CD4-positive, alpha-beta T cell treated with Interleukin-6 at 100 ng/mL for 8 hours (primary cell): ENCODE data around the gene TSACC.
"Not testable (repeated sequence)": the region's sequence is repeated elsewhere in the genome, so short reads cannot be mapped to it uniquely, and the experiment has no call there.

ENCODE experiments used
- DNase-seq: peaks from one replicate; pipeline ENCODE4 v3.0.0-alpha.2; 2020; ENCODE audit warnings: mixed read lengths, low spot score

TSACC gene

GRCh38 chr1:156346636-156347035 lies 8.3 kb downstream of the TSACC start:
- DNase-seq: no peak

- DNase-seq: no peak
These were observed 9.0 kb downstream of the TSACC start for GRCh38 chr1:156347331-156347730.

DNA sequence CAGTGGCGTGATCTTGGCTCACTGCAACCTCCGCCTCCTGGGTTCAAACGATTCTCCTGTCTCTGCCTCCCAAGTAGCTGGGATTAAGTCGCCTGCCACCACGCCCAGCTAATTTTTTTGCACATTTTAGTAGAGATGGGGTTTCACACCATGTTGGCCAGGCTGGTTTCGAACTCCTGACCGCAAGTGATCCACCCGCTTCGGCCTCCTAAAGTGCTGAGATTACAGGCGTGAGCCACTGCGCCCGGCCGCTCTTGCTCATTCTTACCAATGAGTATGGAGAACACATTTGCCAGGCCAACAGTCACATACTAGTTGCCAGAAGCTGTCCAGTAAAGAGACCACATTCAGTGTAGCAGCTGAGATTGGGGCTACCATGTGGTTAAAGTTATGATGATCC lies 14.2 kb downstream of the TSACC start:
- not testable (repeated sequence) for DNase-seq

DNA sequence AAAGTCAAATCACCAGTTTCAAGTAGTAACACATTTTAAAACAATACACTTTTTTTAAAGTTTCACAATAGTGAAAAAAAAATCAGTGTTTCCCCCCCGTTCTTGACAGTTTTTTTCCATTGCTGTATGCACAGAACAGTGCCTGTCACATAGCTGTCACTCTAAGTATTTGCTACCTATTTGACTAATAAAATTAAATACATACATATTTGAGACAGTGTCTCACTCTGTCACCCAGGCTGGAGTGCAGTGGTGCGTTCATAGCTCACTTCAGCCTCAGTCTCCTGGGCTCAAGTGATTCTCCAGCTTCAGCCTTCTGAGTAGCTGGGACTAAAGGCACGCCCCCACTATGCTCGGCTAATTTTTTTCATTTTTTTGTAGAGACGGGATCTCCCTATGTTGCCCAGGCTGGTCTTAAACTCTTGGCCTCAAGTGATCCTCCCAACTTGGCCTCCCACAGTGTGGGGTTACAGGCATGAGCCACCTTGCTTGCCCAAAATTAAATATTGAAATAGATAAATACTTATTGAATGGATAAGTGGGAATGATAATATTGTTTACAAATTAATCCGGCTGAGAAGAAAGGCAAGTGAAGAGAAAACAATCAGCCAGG lies 18.0 kb downstream of the TSACC start:
- no peak for DNase-seq

- peak; percentile 69 for DNase-seq
These were observed 18.7 kb downstream of the TSACC start for GRCh38 chr1:156356875-156357534.

GRCh38 chr1:156357977-156358376 lies 19.7 kb downstream of the TSACC start:
- DNase-seq: no peak

- DNase-seq: no peak
These were observed 20.3 kb downstream of the TSACC start for GRCh38 chr1:156358641-156359040.

- DNase-seq: no peak
These were observed 20.9 kb downstream of the TSACC start for GRCh38 chr1:156359249-156359648.

GRCh38 chr1:156359973-156360372 lies 21.6 kb downstream of the TSACC start:
- no peak for DNase-seq

DNA sequence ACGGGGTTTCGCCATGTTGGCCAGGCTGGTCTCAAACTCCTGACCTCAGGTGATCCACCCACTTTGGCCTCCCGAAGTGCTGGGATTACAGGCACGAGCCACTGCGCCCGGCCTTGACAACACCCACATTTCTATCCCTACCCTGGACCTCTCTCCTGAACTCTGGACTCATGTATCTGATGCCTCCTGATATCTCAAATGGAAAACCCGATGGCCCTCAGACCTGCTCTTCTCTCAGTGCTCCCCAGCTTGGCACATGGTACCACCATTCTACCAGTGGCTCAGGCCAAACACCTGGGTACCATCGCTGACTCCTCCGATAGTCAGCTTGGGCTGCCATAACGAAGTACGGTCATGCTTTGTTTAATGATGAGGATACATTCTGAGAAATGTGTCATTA lies 22.2 kb downstream of the TSACC start:
- DNase-seq: no peak

GRCh38 chr1:156365754-156366153 lies 27.4 kb downstream of the TSACC start:
- DNase-seq: no peak

DNA sequence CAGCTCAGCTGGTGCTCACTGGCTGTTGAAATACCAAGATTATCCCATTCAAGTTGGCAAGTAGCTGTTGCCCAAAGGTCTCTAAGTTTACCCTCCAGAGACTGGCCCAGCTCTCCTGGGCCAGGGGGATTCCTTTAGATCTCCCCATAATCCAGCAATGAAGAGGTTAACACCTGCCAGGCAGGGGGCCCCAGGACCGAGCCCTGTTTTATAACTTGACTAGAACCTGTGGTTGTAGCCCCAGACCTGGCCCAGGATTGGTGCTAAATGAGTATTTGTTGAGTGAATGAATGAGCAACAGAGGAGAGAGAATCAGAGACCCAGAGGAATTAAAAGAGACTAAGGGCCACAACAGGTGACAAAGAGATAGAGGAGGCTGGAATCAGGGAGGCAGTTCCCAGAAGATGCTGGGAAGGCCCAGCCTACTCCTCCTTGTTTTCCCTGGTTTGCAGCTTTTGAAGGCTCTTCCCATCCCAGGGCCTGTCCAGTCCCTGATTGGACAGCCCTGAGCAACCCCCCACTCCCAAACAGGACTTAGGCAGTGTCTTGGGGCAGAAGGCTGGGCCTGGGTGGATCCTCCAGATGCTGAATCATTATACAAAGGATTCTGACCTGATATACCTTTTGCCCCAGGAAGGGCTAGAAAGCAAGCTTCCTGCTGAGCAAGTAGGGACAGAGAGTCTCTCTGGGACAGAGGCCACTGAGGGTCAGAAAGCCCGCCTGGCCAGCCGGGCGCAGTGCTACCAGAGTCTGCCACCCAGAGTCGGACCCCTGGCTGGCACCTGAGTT lies 28.2 kb downstream of the TSACC start:
- DNase-seq: no peak

DNA sequence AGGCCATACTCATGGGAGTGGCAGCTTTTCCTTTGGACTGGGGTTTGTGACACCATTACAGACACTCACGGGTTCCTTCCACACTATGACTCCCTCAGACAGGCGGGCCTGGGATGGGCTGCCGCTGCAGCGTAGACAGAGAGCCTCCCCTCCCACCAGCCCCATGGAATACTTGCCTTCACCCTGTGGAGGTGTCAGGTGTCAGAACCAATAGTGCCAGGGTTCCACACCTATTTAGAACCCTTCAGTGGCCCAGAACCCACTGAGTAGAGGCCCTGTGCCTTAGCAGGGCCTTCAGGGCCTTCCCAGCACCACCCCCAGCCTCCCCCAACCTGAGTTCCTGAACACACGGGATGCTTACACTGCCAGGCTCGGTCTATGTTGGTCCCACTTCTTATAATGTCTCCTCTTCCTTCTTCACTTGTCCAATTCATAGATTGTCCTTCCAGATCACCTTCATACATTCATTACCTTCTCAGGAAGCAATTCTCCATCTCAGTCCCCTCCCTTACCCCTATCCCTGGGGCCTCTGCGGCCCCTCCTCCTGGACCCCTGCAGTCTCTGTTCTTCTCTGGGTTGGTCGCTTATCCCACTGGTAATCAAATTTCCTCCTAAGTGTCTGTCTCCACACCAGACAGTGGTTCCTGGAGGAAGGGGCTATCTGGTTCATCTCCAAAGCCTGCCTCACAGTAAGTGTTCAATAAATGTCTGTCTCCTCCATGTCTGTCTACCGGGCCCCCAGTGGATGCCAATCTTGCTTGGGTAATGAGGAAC lies 29.2 kb downstream of the TSACC start:
- DNase-seq: no peak

DNA sequence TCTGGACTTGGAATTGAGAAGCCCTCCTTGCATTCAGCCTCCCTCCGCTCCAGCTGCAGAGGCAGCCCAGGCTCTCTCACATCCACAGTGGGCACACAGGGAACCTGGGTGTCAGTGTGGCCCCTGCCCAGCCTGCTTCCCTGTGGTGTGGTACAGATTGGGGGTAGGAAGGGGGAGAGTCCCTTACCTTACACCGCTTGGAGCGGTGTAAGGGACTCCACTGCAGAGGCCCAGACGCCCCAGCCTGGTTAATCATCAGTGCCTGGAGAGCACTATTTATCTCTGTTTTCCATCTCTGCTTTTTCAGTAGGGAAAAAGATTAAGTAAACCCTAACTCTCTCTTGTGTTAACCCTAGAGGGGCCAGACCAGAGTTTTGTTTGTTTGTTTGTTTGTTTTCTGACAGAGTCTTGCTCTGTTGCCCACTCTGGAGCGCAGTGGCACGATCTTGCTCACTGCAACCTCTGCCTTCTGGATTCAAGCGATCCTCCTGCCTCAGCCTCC lies 29.9 kb downstream of the TSACC start:
- no peak for DNase-seq

GRCh38 chr1:156368889-156369684 lies 30.8 kb downstream of the TSACC start, which contains the start of gene RHBG:
RHBG (plus strand) TSS chr1:156369211; CDS start chr1:156369250, 39 bp downstream.
- DNase-seq: no peak

- DNase-seq: not testable (repeated sequence)
These were observed 31.5 kb downstream of the TSACC start for GRCh38 chr1:156369685-156370286.

DNA sequence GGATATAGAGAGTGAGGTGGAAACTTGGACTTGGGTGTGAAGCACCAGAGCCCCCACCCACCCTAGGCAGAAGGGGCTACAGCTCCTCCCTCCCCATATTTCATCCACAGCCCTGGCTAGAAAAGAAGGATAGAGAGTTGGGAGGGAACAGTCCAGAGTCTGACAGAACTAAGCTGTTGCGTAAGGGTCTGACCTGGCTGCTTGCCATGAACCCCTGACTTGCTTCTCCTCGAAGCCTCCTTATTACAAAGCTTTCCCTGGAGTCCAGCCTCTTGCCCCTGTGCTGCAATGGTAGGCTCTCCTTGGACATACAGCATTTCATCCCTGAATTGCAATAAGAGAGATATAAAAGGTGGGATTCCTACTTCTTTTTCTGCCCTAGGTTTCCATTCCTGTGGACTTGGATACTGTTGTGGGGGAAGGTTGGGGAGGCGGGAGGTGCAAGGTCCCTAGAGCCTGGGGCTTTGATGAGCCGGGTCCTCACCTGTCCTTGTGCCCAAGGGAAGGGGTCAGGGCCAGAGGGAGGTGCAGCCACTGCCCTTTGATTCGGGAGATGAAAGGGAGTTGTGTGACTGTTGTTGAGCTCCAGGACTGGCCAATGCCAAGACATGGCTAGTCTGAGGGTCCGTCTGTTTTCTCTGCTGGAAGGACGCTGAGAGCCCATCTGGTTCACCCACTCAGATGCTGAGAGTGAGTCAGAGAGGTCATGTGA lies 33.4 kb downstream of the TSACC start:
- no peak for DNase-seq

- no peak for DNase-seq
These were observed 33.9 kb downstream of the TSACC start for GRCh38 chr1:156372265-156372586.

DNA sequence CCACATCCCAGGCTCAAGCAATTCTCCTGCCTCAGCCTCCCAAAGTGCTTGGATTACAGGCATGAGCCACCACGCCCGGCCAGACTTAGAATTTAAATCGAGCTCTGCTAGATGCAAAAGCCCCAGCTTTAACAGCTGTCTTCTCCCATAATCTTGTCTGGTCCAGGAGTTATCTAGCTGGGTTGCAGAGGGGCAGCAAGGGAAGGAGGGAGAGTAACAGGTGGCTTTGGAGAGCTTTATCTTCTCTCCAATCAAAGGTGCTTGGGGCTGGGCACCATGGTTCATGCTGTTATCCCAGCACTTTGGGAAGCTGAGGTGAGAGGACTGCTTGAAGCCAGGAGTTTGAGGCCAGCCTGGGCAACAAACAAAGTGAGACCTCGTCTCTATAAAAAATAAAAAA lies 34.5 kb downstream of the TSACC start:
- no peak for DNase-seq

GRCh38 chr1:156373546-156373945 lies 35.2 kb downstream of the TSACC start:
- DNase-seq: no peak
